Transverse colon (tissue), 4 donors: ENCODE data around the gene CAMTA1. TPM values are rescaled to one million over a fixed set of nuclear protein-coding genes. Genes with fewer than 3 reads are reported as not detected.
"Not testable (repeated sequence)": the region's sequence is repeated elsewhere in the genome, so short reads cannot be mapped to it uniquely, and the experiment has no call there.

Experiments used
- DNase-seq: peaks from one replicate; pipeline ENCODE4 v3.0.0-alpha.2; 2019
- H3K27ac ChIP-seq, 4 donors: fragments of 200-600 bp; sonication (generic); 2 replicates each; pipeline ENCODE4 v1.5.1; 2016 to 2018; ENCODE audit warnings: inconsistent platforms in 4 of 4
- H3K27me3 ChIP-seq: fragments of 200-600 bp; sonication (generic); 2 replicates; pipeline ENCODE4 v1.5.1; 2017; ENCODE audit warnings: inconsistent platforms
- H3K36me3 ChIP-seq, 4 donors: fragments of 200-600 bp; sonication (generic); 2 replicates each; pipeline ENCODE4 v1.5.1; 2017 to 2019; ENCODE audit warnings: inconsistent platforms in 4 of 4
- H3K4me1 ChIP-seq, 4 donors: fragments of 200-600 bp; sonication (generic); 2 replicates each; pipeline ENCODE4 v1.5.1; 2017 to 2020; ENCODE audit warnings: inconsistent platforms in 4 of 4
- H3K4me3 ChIP-seq, 4 donors: fragments of 200-600 bp; sonication (generic); 1 replicate in 1 of 4; 2 replicates in 3 of 4; pipeline versions ENCODE4 v1.5.1 to v1.6.1; 2017 to 2019; ENCODE audit warnings: inconsistent platforms in 4 of 4
- H3K9me3 ChIP-seq, 2 donors: fragments of 200-600 bp; sonication (generic); 2 replicates each; pipeline ENCODE4 v1.5.1; 2017 to 2019; ENCODE audit warnings: inconsistent platforms in 2 of 2
- CTCF ChIP-seq, 5 experiments: fragments of 200-600 bp in 3 of 5; fragments of 450-650 bp in 2 of 5; sonication (generic) in 3 of 5; IDR thresholded peaks; 1 replicate in 2 of 5; 2 replicates in 3 of 5; pipeline ENCODE4 v1.5.1; 2016 to 2017; ENCODE audit warnings: antibody characterized with exemption in 5 of 5, inconsistent platforms in 3 of 5, mild to moderate bottlenecking in 2 of 5, moderate library complexity in 1 of 5
- EP300 ChIP-seq: sonication (generic); formaldehyde crosslinking; IDR thresholded peaks from one replicate; pipeline ENCODE4 v1.6.1; 2017; ENCODE audit warnings: antibody characterized with exemption, low read depth
- POLR2A ChIP-seq: fragments of 450-650 bp; IDR thresholded peaks from one replicate; pipeline ENCODE4 v1.6.1; 2016; ENCODE audit warnings: antibody characterized with exemption, mild to moderate bottlenecking, moderate library complexity
- POLR2AphosphoS5 ChIP-seq, 3 donors: sonication (generic); formaldehyde crosslinking; IDR thresholded peaks; one replicate each; pipeline ENCODE4 v1.6.1; 2016; ENCODE audit warnings: antibody characterized with exemption in 3 of 3
- WGBS, 2 donors: methylation state at CpG; one replicate each; pipeline ENCODE4 v1.1.5; 2018; ENCODE audit warnings: low coverage in 1 of 2; 5-methylcytosine and 5-hydroxymethylcytosine counted together
- in situ Hi-C, 4 donors: fragments of 200-750 bp; cut with MboI; loops; one replicate each; pipeline versions ENCODE4 v1.15.0 to v1.15.1; 2017; ENCODE audit warnings: low sequenced_read_pairs in 3 of 4, low pct_ligation_motif_present in 1 of 4, low pct_unique_long_range_greater_than_20kb in 1 of 4
- intact Hi-C: fragments of 100-400 bp; cut with DNase I; formaldehyde crosslinking; loops from one replicate; pipeline ENCODE4 v1.15.1; 2023; ENCODE audit warnings: low total_unique reads
- total RNA-seq, 4 donors: library from RNA; depleted of rRNA; stranded (reverse); fragments of >200 nt; gene quantifications; one replicate each; pipeline ENCODE4 v1.1.0, GENCODE V29; 2016

The CAMTA1 gene
- total RNA-seq, 4 donors from 2014 or later = 93.8 to 268 (median 130) TPM

GRCh38 chr1:7409278-7409677 lies 624.0 kb downstream of the CAMTA1 start:
- Histone ChIP-seq H3K27ac (no peak overlapping the region), H3K27me3 (no peaks in the 10 kb centered on the region), H3K4me3 (no peak overlapping the region), H3K9me3 (no peaks in the 10 kb centered on the region), H3K36me3 (no peaks in the 10 kb centered on the region), H3K4me1 (no peaks in the 10 kb centered on the region)
- 82% methylated on average over 5 of the region's 8 CpGs; no CpG with 5 or more reads in 1 of the 2 donors for WGBS, 2 donors
- in situ Hi-C loops (no loop called here), intact Hi-C loops (no loop called here)
- peak; percentile 20 for DNase-seq
- no peak for TF ChIP-seq POLR2AphosphoS5 (IDR thresholded peaks at IDR 0.05)
- no peak for TF ChIP-seq CTCF (IDR thresholded peaks at IDR 0.05)
- no peak for TF ChIP-seq POLR2A
- no peak for TF ChIP-seq EP300

DNA sequence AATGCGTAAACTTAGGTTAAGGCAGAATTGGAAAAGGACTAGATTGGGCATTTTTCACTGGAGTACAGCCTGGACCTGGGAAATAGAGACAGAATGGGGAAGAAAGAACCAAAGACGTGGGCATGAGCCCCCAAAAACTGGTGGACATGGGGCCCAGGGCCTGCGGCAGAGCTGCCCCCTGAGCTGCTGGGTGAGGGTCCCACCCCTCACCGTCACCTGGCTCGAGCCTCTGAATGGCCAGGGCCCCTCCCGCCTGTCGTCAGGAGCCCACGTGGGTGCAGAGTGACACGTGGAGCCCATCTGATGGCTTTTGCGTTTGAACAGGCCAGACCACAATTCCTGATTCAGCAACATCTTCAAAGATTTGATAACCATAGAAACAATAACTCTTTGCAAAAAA lies 624.9 kb downstream of the CAMTA1 start:
- Histone ChIP-seq H3K9me3 (no peaks in the 10 kb centered on the region), H3K4me1 (no peaks in the 10 kb centered on the region), H3K4me3 (no peak overlapping the region), H3K27me3 (no peaks in the 10 kb centered on the region), H3K36me3 (no peaks in the 10 kb centered on the region), H3K27ac (no peak overlapping the region)
- in situ Hi-C loops = no loop called here
- intact Hi-C loops = no loop called here
- WGBS, 2 donors = 82% methylated on average over 10 of the region's 10 CpGs; no CpG with 5 or more reads in 1 of the 2 donors
- no peak for DNase-seq
- TF ChIP-seq EP300 = no peak
- no peak for TF ChIP-seq CTCF (IDR thresholded peaks at IDR 0.05)
- no peak for TF ChIP-seq POLR2AphosphoS5 (IDR thresholded peaks at IDR 0.05)
- TF ChIP-seq POLR2A = no peak

- in situ Hi-C loops, H3K4me1 ChIP-seq, intact Hi-C loops, H3K4me3 ChIP-seq, H3K36me3 ChIP-seq, H3K27me3 ChIP-seq, H3K9me3 ChIP-seq, H3K27ac ChIP-seq, DNase-seq: not testable (repeated sequence)
- 80 to 93% methylated on average over 1 to 12 of the region's 12 CpGs for WGBS, 2 donors
These were observed 632.4 kb downstream of the CAMTA1 start for GRCh38 chr1:7417618-7418017.

DNA sequence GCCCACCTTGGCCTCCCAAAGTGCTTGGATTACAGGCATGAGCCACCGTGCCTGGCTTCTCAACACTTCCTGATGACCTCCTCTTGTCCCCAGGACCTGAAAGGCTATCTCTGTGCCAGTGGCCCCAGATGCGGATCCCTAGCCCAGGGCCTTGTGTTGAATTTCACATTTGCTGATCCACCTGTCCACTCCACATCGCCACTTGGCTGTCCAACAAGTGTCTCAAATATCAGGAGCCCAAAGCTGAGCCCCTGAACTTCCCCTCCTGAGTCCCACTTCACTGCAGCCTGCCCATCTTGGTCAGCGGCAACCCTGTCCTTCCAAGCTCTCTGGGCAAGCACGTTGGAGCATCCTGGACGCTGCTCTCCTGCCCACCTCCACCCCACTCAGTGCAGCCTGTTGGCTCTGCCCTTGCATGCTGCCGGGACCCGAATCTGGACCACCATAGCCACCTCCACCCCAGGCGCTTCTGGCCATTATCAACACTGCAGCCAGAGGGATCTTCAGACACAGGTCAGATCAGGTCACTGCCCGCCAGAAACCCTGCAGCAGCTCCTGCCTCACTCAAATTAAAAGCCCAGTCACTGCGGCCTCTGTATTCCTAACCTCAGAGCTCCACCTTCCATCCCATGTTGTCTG lies 633.3 kb downstream of the CAMTA1 start:
- H3K9me3 ChIP-seq = no peaks in the 10 kb centered on the region
- intact Hi-C loops (no loop called here), in situ Hi-C loops (no loop called here)
- WGBS, 2 donors = 81 to 83% methylated on average over 1 to 10 of the region's 11 CpGs
- H3K4me1 ChIP-seq = no peaks in the 10 kb centered on the region
- H3K27ac ChIP-seq = no peak overlapping the region
- no peak for TF ChIP-seq EP300
- TF ChIP-seq CTCF (IDR thresholded peaks at IDR 0.05) = no peak
- no peak for TF ChIP-seq POLR2AphosphoS5 (IDR thresholded peaks at IDR 0.05)
- no peak for TF ChIP-seq POLR2A
- no peak overlapping the region for H3K4me3 ChIP-seq
- DNase-seq = peak; percentile 1
- H3K36me3 ChIP-seq = no peaks in the 10 kb centered on the region
- H3K27me3 ChIP-seq = no peaks in the 10 kb centered on the region

DNA sequence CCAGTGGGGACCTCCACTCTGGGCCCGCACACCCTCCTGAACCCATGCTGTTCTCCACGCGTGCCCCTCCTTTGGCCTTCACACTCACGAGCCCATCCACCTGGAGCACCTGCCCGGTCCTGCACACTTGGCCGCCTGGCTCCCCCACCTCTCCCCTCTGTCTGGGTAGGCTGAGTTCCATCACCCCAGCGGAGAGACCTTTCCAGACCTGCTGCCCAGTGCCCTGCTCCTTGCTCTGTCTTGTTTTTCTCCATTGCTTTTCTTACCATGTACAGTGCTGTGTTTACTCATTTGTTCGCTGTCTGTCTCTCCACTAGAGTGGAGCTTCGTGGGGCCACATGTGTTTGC lies 634.8 kb downstream of the CAMTA1 start:
- Histone ChIP-seq H3K27ac (no peak overlapping the region), H3K27me3 (no peaks in the 10 kb centered on the region), H3K9me3 (no peaks in the 10 kb centered on the region), H3K4me3 (no peak overlapping the region), H3K36me3 (no peaks in the 10 kb centered on the region), H3K4me1 (no peaks in the 10 kb centered on the region)
- in situ Hi-C loops = no loop called here
- WGBS, 2 donors = 65 to 67% methylated on average over 9 of the region's 9 CpGs
- no peak for DNase-seq
- intact Hi-C loops = no loop called here
- no peak for TF ChIP-seq POLR2A
- no peak for TF ChIP-seq CTCF (IDR thresholded peaks at IDR 0.05)
- TF ChIP-seq POLR2AphosphoS5 (IDR thresholded peaks at IDR 0.05) = no peak
- no peak for TF ChIP-seq EP300
